Right lobe of liver (tissue), 6 donors: ENCODE data around the gene KIF6. TPM values are rescaled to one million over a fixed set of nuclear protein-coding genes. Genes with fewer than 3 reads are reported as not detected.

Experiments
- ATAC-seq, 4 donors: fragments of 200-7000 bp; cut with Tn5 transposase; one replicate each; pipeline ENCODE4 v1.9.1; 2020; ENCODE audit warnings: mild to moderate bottlenecking in 4 of 4, moderate library complexity in 4 of 4
- DNase-seq, 3 donors: peaks; one replicate each; pipeline ENCODE4 v3.0.0-alpha.2; 2020
- H3K27ac ChIP-seq, 3 donors: fragments of 200-600 bp; one replicate each; pipeline ENCODE4 v1.8.0; 2022
- H3K27me3 ChIP-seq, 2 donors: fragments of 200-600 bp; one replicate each; pipeline ENCODE4 v1.8.0; 2022
- H3K36me3 ChIP-seq, 4 donors: fragments of 200-600 bp; sonication (generic) in 1 of 4; one replicate each; pipeline versions ENCODE4 v1.5.1 to v1.8.0; 2017 to 2022; ENCODE audit warnings: control low read depth in 1 of 4
- H3K4me1 ChIP-seq, 4 donors: fragments of 200-600 bp; sonication (generic) in 1 of 4; one replicate each; pipeline versions ENCODE4 v1.5.1 to v1.8.0; 2017 to 2022; ENCODE audit warnings: control low read depth in 1 of 4
- H3K4me3 ChIP-seq, 3 donors: fragments of 200-600 bp; one replicate each; pipeline ENCODE4 v1.8.0; 2022
- H3K9me3 ChIP-seq, 4 donors: fragments of 200-600 bp; sonication (generic) in 1 of 4; one replicate each; pipeline versions ENCODE4 v1.5.1 to v1.8.0; 2017 to 2022; ENCODE audit warnings: control low read depth in 1 of 4
- POLR2A ChIP-seq: fragments of 450-650 bp; IDR thresholded peaks from one replicate; pipeline ENCODE4 v1.6.1; 2017; ENCODE audit warnings: antibody characterized with exemption, mild to moderate bottlenecking
- WGBS: methylation state at CpG from one replicate; pipeline ENCODE4 v1.1.6; 2018; ENCODE audit warnings: low coverage, low lambda C conversion rate; ENCODE audit not compliant: insufficient coverage; ENCODE audit errors: missing lambda C conversion rate; 5-methylcytosine and 5-hydroxymethylcytosine counted together
- intact Hi-C, 2 donors: fragments of 100-400 bp; cut with DNase I; formaldehyde crosslinking; loops; one replicate each; pipeline versions ENCODE4 v1.11.2 to v1.14.1; 2022
- total RNA-seq, 6 experiments: library from RNA; depleted of rRNA in 2 of 6; stranded (reverse); fragments of >200 nt in 2 of 6; fragmentation: NEBNext Ultra II Directional in 3 of 6; extraction: Animal tissue kit (Norgen Biotek cat#: 25700) in 3 of 6; gene quantifications; one replicate each; pipeline versions ENCODE4 v1.1.0 to v1.2.4, GENCODE V29; 2016 to 2023
- TF ChIP-seq, protein P1 (sequence below), 4 donors: fragments of 200-600 bp in 3 of 4; fragments of 450-650 bp in 1 of 4; IDR thresholded peaks; one replicate each; pipeline versions ENCODE4 v1.5.1 to v1.8.0; 2016 to 2022; ENCODE audit warnings: antibody characterized with exemption in 4 of 4, mild to moderate bottlenecking in 2 of 4
- donor health status: DM: no; HTN: yes; CAD: no.
- donor health status: DM: no; HTN: no; CAD: no.
- donor health status: DM: no; HTN: no; CAD: no.
- donor health status: DM: no; HTN: yes; CAD: no.
- donor health status: DM: no; HTN: yes; CAD: no.

Gene KIF6
- total RNA-seq, 6 experiments from 2014 or later: 0.18 to 0.83 (median 0.37) TPM; not detected in 2

DNA sequence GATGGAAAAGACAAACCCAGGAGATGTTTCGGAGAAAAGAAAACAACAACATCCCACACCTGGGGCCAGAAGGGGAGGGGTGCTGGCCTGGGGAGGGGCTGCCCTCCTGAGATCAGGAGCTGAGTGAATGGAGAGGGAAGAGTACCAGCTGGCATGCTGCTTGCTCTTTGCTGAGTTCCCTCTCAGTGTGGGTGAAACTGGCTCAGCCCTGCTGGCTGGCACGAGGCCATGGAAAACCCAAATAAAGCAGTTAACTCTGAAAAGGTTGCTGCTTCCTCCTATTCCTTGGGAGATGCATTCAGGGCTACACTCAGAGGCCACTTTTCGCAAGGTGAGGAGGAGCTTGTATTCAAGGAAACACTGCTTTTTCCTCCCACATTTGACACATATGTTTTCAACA lies 394.7 kb downstream of the KIF6 start:
- DNase-seq (no peak), ATAC-seq (peak in 1 of 4 donors; percentile 8)
- TF ChIP-seq, protein P1, sequence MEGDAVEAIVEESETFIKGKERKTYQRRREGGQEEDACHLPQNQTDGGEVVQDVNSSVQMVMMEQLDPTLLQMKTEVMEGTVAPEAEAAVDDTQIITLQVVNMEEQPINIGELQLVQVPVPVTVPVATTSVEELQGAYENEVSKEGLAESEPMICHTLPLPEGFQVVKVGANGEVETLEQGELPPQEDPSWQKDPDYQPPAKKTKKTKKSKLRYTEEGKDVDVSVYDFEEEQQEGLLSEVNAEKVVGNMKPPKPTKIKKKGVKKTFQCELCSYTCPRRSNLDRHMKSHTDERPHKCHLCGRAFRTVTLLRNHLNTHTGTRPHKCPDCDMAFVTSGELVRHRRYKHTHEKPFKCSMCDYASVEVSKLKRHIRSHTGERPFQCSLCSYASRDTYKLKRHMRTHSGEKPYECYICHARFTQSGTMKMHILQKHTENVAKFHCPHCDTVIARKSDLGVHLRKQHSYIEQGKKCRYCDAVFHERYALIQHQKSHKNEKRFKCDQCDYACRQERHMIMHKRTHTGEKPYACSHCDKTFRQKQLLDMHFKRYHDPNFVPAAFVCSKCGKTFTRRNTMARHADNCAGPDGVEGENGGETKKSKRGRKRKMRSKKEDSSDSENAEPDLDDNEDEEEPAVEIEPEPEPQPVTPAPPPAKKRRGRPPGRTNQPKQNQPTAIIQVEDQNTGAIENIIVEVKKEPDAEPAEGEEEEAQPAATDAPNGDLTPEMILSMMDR (IDR thresholded peaks at IDR 0.05): no peak
- no peak for TF ChIP-seq POLR2A
- intact Hi-C loops: no loop called here
- Histone ChIP-seq H3K27me3 (no peaks in the 10 kb centered on the region), H3K27ac (no peak overlapping the region), H3K4me1 (no peaks in the 10 kb centered on the region), H3K4me3 (no peak overlapping the region), H3K36me3 (no peaks in the 10 kb centered on the region), H3K9me3 (no peaks in the 10 kb centered on the region)
- WGBS: 49% methylated on average over 3 of the region's 3 CpGs

DNA sequence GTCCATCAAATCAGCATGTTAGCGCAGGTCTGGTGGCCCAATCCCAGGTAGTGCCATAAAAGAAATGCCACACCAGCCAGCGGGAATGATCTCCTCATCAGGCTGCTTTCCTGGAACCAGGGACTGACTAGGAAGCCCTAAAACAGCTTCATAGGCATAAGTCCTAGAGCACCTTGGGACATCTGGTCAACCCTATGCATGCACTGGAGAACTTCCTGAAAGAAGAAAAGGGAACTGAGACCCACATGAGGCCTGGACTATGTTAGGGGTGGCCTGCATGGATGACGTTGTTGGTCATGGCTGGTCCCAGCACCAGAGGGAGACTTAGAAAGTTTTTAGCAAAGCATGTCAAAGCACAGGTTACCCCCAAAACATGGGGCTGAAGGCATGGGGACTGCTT lies 395.2 kb downstream of the KIF6 start:
- peak in 2 of 4 donors; percentile 43 to 53 for ATAC-seq
- 40% methylated on average over 2 of the region's 3 CpGs for WGBS
- no peak for TF ChIP-seq POLR2A
- TF ChIP-seq, protein P1 (IDR thresholded peaks at IDR 0.05): no peak

DNA sequence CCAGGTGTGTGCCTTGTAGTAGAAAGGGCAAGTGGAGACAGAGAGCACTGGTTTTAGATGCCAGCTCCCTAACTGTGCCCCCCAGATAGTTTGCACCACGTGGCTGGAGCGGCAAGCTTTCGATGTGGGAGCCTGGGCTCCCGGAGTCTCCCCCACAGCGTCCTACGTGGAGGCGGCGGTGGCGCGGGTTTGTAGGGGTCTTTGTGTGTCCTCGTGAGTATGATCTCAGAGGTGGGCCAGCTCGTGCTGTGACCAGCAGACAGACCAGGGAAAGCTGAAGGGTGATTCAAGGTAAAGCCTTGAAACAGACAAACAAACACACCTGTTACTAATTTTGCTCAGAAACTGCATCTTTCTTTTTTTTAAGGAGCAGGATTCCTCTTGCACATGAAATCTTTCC lies 397.1 kb downstream of the KIF6 start:
- ATAC-seq (no peak), DNase-seq (no peak)
- TF ChIP-seq POLR2A: no peak
- TF ChIP-seq, protein P1 (IDR thresholded peaks at IDR 0.05): no peak
- Histone ChIP-seq H3K27ac (no peak overlapping the region), H3K4me3 (no peak overlapping the region), H3K36me3 (no peaks in the 10 kb centered on the region), H3K9me3 (no peaks in the 10 kb centered on the region), H3K4me1 (no peaks in the 10 kb centered on the region), H3K27me3 (no peaks in the 10 kb centered on the region)
- intact Hi-C loops: no loop called here
- 78% methylated on average over 12 of the region's 12 CpGs for whole genome bisulfite sequencing

More for the DNA sequence above, 395.2 kb downstream of the KIF6 start:
- Histone ChIP-seq H3K9me3 (no peaks in the 10 kb centered on the region), H3K27me3 (no peaks in the 10 kb centered on the region), H3K4me3 (no peak overlapping the region), H3K36me3 (no peaks in the 10 kb centered on the region), H3K27ac (no peak overlapping the region), H3K4me1 (no peaks in the 10 kb centered on the region)
- intact Hi-C loops: no loop called here
- no peak for DNase-seq

DNA sequence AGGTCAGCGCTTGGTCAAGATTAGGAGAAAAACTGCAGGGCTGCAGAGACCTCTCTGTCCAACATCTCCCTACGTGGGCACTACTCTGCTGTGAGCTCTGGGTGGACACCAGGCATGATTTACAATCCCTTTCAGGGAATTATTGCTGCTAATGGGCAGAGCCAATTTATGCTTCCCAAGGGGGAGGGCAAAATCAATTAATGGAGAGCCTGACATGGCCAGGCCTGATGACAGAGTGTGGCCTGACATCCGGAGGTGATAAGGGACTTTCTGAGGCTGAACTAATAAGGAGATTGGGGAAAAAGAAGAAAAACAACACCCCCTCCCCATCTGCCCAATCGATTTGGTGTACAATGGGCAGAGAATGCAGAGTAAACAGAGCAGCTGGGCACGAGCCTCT lies 397.7 kb downstream of the KIF6 start:
- no peak overlapping the region for H3K4me3 ChIP-seq
- H3K36me3 ChIP-seq: no peaks in the 10 kb centered on the region
- DNase-seq (no peak), ATAC-seq (no peak)
- intact Hi-C loops: no loop called here
- TF ChIP-seq POLR2A: no peak
- TF ChIP-seq, protein P1 (IDR thresholded peaks at IDR 0.05): no peak
- WGBS: 36% methylated on average over 4 of the region's 5 CpGs
- no peak overlapping the region for H3K27ac ChIP-seq
- no peaks in the 10 kb centered on the region for H3K9me3 ChIP-seq
- no peaks in the 10 kb centered on the region for H3K27me3 ChIP-seq
- H3K4me1 ChIP-seq: no peaks in the 10 kb centered on the region

DNA sequence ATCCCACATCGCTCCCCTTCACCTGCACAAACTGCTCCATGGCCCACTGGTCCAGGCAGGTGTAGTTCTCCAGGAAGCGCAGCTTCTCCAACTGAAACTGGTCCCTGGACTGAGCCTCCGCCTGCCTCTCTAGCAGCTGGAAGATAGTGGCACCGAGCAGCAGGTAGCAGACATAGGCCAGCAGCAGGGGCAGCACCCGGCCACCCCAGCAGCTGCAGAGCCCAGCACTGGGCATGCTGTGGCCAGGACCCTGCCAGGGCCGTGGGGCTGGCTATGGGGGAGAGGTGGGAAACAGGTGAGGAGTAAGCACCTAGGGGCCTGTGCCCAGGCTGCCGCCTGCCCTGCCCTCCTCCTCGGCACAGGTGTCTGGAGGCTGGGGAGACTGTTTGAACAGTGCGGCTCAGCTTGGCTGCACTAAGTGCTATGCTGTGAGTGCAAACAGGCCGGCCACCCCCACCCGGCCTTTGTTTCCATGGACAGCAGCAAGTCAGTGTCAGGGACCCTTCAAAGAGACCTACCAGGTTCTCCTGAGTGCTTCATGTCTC lies 402.8 kb downstream of the KIF6 start, which contains the start of gene KCNK16:
Gene KCNK16 (minus strand): TSS at position 397 of the 545 bp plus-strand sequence. CDS start 162 bp downstream, at position 235.
- no peak for DNase-seq
- H3K27me3 ChIP-seq: no peaks in the 10 kb centered on the region
- H3K4me3 ChIP-seq: no peak within 1 kb of the TSS
- intact Hi-C loops: no loop called here
- TF ChIP-seq, protein P1 (IDR thresholded peaks at IDR 0.05): no peak
- TF ChIP-seq POLR2A: no peak
- no peaks in the 10 kb centered on the region for H3K4me1 ChIP-seq
- H3K27ac ChIP-seq: no peak within 1 kb of the TSS
- H3K36me3 ChIP-seq: no peaks in the 10 kb centered on the region
- no peak for ATAC-seq
- H3K9me3 ChIP-seq: no peaks in the 10 kb centered on the region
- WGBS: 80% methylated on average over 3 of the region's 11 CpGs
